H9 (cell line): Measurements from ENCODE around the gene TCTA. TPM values are rescaled to one million over a fixed set of nuclear protein-coding genes. Genes with fewer than 3 reads are reported as not detected.

Experiments used
- DNase-seq: peaks from one replicate; pipeline ENCODE4 v3.0.0-alpha.2; 2017
- H2AFZ ChIP-seq: one replicate; pipeline ENCODE4 v1.6.1; 2013; ENCODE audit warnings: mild to moderate bottlenecking, low read length, control low read depth, moderate library complexity
- H2AK5ac ChIP-seq: 2 replicates; pipeline ENCODE4 v1.6.1; 2013; ENCODE audit warnings: low read length, control low read depth, mixed read lengths; ENCODE audit not compliant: insufficient read length
- H2BK120ac ChIP-seq: one replicate; pipeline ENCODE4 v1.6.1; 2013; ENCODE audit warnings: low read depth, mild to moderate bottlenecking, low read length, control low read depth, inconsistent platforms; ENCODE audit not compliant: poor library complexity, severe bottlenecking
- H2BK12ac ChIP-seq: 2 replicates; pipeline ENCODE4 v1.6.1; 2013; ENCODE audit warnings: low read length, control low read depth, mixed read lengths, low read depth; ENCODE audit not compliant: insufficient read length
- H2BK15ac ChIP-seq: 2 replicates; pipeline ENCODE4 v1.6.1; 2013; ENCODE audit warnings: low read depth, low read length, control low read depth
- H2BK20ac ChIP-seq: one replicate; pipeline ENCODE4 v1.6.1; 2013; ENCODE audit warnings: low read depth, mild to moderate bottlenecking, low read length, control low read depth, inconsistent platforms; ENCODE audit not compliant: poor library complexity, severe bottlenecking
- H2BK5ac ChIP-seq: 2 replicates; pipeline ENCODE4 v1.6.1; 2013; ENCODE audit warnings: low read length, control low read depth, mixed read lengths; ENCODE audit not compliant: insufficient read length
- H3K14ac ChIP-seq: 2 replicates; pipeline ENCODE4 v1.6.1; 2013; ENCODE audit warnings: low read length, control low read depth; ENCODE audit not compliant: insufficient read depth
- H3K18ac ChIP-seq: 2 replicates; pipeline ENCODE4 v1.6.1; 2013; ENCODE audit warnings: low read depth, mild to moderate bottlenecking, mixed read lengths, low read length, control low read depth; ENCODE audit not compliant: insufficient read length
- H3K23ac ChIP-seq: 2 replicates; pipeline ENCODE4 v1.6.1; 2013; ENCODE audit warnings: low read length, control low read depth, mixed read lengths, low read depth; ENCODE audit not compliant: insufficient read length
- H3K23me2 ChIP-seq: 2 replicates; pipeline ENCODE4 v1.6.1; 2013; ENCODE audit warnings: low read depth, mild to moderate bottlenecking, mixed read lengths, low read length, control low read depth; ENCODE audit not compliant: insufficient read length, poor library complexity, severe bottlenecking
- H3K27ac ChIP-seq: 2 replicates; pipeline ENCODE4 v1.5.1; 2013; ENCODE audit warnings: low read length, control low read depth, mixed read lengths, low read depth; ENCODE audit not compliant: insufficient read length
- H3K27me3 ChIP-seq: 2 replicates; pipeline ENCODE4 v1.6.1; 2013; ENCODE audit warnings: low read length, control low read depth, inconsistent platforms; ENCODE audit not compliant: insufficient read depth
- H3K4ac ChIP-seq: 2 replicates; pipeline ENCODE4 v1.6.1; 2013; ENCODE audit warnings: low read depth, mild to moderate bottlenecking, control low read depth, inconsistent platforms, low read length, moderate library complexity
- H3K4me1 ChIP-seq: 2 replicates; pipeline ENCODE4 v1.6.1; 2013; ENCODE audit warnings: low read length, control low read depth, inconsistent platforms; ENCODE audit not compliant: insufficient read depth
- H3K4me2 ChIP-seq: 2 replicates; pipeline ENCODE4 v1.6.1; 2013; ENCODE audit warnings: low read length, control low read depth, mixed read lengths; ENCODE audit not compliant: insufficient read length, insufficient read depth
- H3K56ac ChIP-seq: 2 replicates; pipeline ENCODE4 v1.6.1; 2013; ENCODE audit warnings: low read depth, mild to moderate bottlenecking, mixed read lengths, low read length, control low read depth; ENCODE audit not compliant: insufficient read length
- H3K79me1 ChIP-seq: 2 replicates; pipeline ENCODE4 v1.6.1; 2013; ENCODE audit warnings: low read depth, mild to moderate bottlenecking, moderate library complexity, low read length, control low read depth, inconsistent platforms; ENCODE audit not compliant: insufficient read depth, poor library complexity, severe bottlenecking
- H3K79me2 ChIP-seq: 2 replicates; pipeline ENCODE4 v1.6.1; 2013; ENCODE audit warnings: low read length, control low read depth, inconsistent platforms; ENCODE audit not compliant: insufficient read depth
- H3K9ac ChIP-seq: 2 replicates; pipeline ENCODE4 v1.6.1; 2013; ENCODE audit warnings: low read length, control low read depth, mixed read lengths; ENCODE audit not compliant: insufficient read length; ENCODE audit errors: extremely low read depth
- H3K9me3 ChIP-seq: one replicate; pipeline ENCODE4 v1.6.1; 2013; ENCODE audit warnings: low read depth, low read length, inconsistent platforms; ENCODE audit not compliant: control insufficient read depth
- H3T11ph ChIP-seq: one replicate; pipeline ENCODE4 v1.6.1; 2013; ENCODE audit warnings: mild to moderate bottlenecking, low read length, control low read depth, inconsistent platforms
- H4K20me1 ChIP-seq: one replicate; pipeline ENCODE4 v1.6.1; 2013; ENCODE audit not compliant: control insufficient read depth, insufficient read length, insufficient read depth
- H4K5ac ChIP-seq: 2 replicates; pipeline ENCODE4 v1.6.1; 2013; ENCODE audit warnings: low read depth, mild to moderate bottlenecking, mixed read lengths, low read length, control low read depth; ENCODE audit not compliant: insufficient read length
- H4K8ac ChIP-seq: replicated peaks from 2 replicates; pipeline ENCODE4 v1.6.1; 2013; ENCODE audit warnings: low read length, control low read depth, mixed read lengths, low read depth; ENCODE audit not compliant: insufficient read length
- H4K91ac ChIP-seq: 2 replicates; pipeline ENCODE4 v1.6.1; 2013; ENCODE audit warnings: low read depth, mild to moderate bottlenecking, moderate library complexity, mixed read lengths, low read length, control low read depth; ENCODE audit not compliant: insufficient read length
- H3K27ac Mint-ChIP-seq, 3 experiments: 2 replicates in 2 of 3; 3 replicates in 1 of 3; pipeline ENCODE4 v1.8.0; 2020 to 2021; ENCODE audit warnings: mixed read lengths in 3 of 3, mild to moderate bottlenecking in 1 of 3, moderate library complexity in 1 of 3
- H3K27me3 Mint-ChIP-seq: 2 replicates; pipeline ENCODE4 v1.8.0; 2021; ENCODE audit warnings: low read depth, mild to moderate bottlenecking, moderate library complexity, mixed read lengths
- H3K36me3 Mint-ChIP-seq, 3 experiments: 2 replicates in 2 of 3; 3 replicates in 1 of 3; pipeline ENCODE4 v1.8.0; 2020 to 2021; ENCODE audit warnings: low read depth in 3 of 3, mixed read lengths in 3 of 3; ENCODE audit not compliant: insufficient read depth in 1 of 3
- H3K4me1 Mint-ChIP-seq, 2 experiments: 2 replicates each; pipeline ENCODE4 v1.8.0; 2020; ENCODE audit warnings: mixed read lengths in 2 of 2
- H3K4me3 Mint-ChIP-seq, 2 experiments: 2 replicates in 1 of 2; 3 replicates in 1 of 2; pipeline ENCODE4 v1.8.0; 2020 to 2021; ENCODE audit warnings: mild to moderate bottlenecking in 2 of 2, mixed read lengths in 2 of 2, moderate library complexity in 1 of 2
- H3K9me3 Mint-ChIP-seq, 2 experiments: 2 replicates in 1 of 2; 3 replicates in 1 of 2; pipeline ENCODE4 v1.8.0; 2020; ENCODE audit warnings: mild to moderate bottlenecking in 2 of 2, mixed read lengths in 2 of 2, moderate library complexity in 1 of 2
- CTCF ChIP-seq: fragments of 200-600 bp; sonication (generic); conservative IDR thresholded peaks from 3 replicates; pipeline ENCODE4 v1.8.0; 2021; ENCODE audit warnings: antibody characterized with exemption, mild to moderate bottlenecking
- WGBS: extraction: QIAGEN DNeasy Blood & Tissue Kit; methylation state at CpG from one replicate; pipeline ENCODE4 v1.1.7; 2013; ENCODE audit warnings: missing lambda C conversion rate, low lambda C conversion rate, mixed read lengths; ENCODE audit not compliant: insufficient read length; ENCODE audit errors: extremely low coverage; 5-methylcytosine and 5-hydroxymethylcytosine counted together
- total RNA-seq: library from RNA; stranded (reverse); gene quantifications from 2 replicates; pipeline ENCODE4 v1.2.1, GENCODE V29; 2021

The TCTA gene
- total RNA-seq, 1 experiment from 2014 or later: 11.2 TPM

DNA sequence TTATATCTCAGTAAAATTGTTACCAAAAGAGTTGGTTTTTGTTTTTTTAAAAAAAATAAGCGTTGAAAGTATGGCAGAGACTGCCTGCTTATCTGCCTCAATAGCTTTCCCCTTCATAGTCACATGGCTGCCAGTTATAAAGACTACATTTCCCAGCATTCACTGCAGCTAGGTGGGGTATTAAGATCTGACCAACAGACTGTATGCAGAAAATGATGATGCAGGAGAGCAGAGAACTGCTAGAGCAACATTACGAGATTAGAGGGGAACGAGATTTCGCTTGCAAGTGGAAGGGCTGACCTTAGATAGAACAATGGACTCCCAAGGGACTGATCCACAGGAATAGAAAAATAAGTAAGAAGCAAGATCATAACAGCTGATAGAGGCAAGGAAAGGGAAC, 14.8 kb upstream of the TCTA start:
- H3K27me3 ChIP-seq: no peaks in the 10 kb centered on the region
- no peak overlapping the region for H2BK120ac ChIP-seq
- no peak overlapping the region for H3K9ac ChIP-seq
- Mint-ChIP-seq H3K27me3 (no peaks in the 10 kb centered on the region), H3K36me3 (peaks cover 26 to 42% (median 34%) of the 10 kb centered on the region in 3 experiments; a peak in 6 of 7 replicates), H3K9me3 (no peaks in the 10 kb centered on the region; a peak in 1 of 5 replicates), H3K4me1 (peaks cover 15 to 16% of the 10 kb centered on the region in 2 experiments), H3K4me3 (no peak overlapping the region), H3K27ac (peak overlapping the region in 2 of 3 experiments; percentile 0 to 43; a peak in 3 of 7 replicates)
- no peak overlapping the region for H4K91ac ChIP-seq
- H3K14ac ChIP-seq: no peak overlapping the region
- H3K23ac ChIP-seq: no peak overlapping the region
- no peak overlapping the region for H4K5ac ChIP-seq
- H3K79me2 ChIP-seq: peaks cover 46% of the 10 kb centered on the region
- no peak overlapping the region for H2AFZ ChIP-seq
- no peak overlapping the region for H3K4ac ChIP-seq
- H3K23me2 ChIP-seq: no peaks in the 10 kb centered on the region
- peaks cover 3% of the 10 kb centered on the region; the same call in 1 of the 2 replicates for H3K4me1 ChIP-seq
- H3T11ph ChIP-seq: no peak overlapping the region
- H3K4me2 ChIP-seq: no peak overlapping the region
- no peaks in the 10 kb centered on the region for H4K20me1 ChIP-seq
- no peak overlapping the region for H2AK5ac ChIP-seq
- no peak overlapping the region for H3K27ac ChIP-seq
- H3K56ac ChIP-seq: no peak overlapping the region
- H3K79me1 ChIP-seq: peaks cover 17% of the 10 kb centered on the region
- H2BK15ac ChIP-seq: no peak overlapping the region
- H2BK5ac ChIP-seq: no peak overlapping the region
- no peak for TF ChIP-seq CTCF
- H4K8ac ChIP-seq: no peak overlapping the region
- no peak overlapping the region for H2BK20ac ChIP-seq
- H3K18ac ChIP-seq: no peak overlapping the region
- DNase-seq: no peak
- H2BK12ac ChIP-seq: no peak overlapping the region
- WGBS: no CpG with 5 or more reads among the region's 4 CpGs
- no peaks in the 10 kb centered on the region for H3K9me3 ChIP-seq
